GM13977 (cell line): ENCODE data around the gene SSBP4.
A peak's percentile ranks its signal among the peaks of the same experiment; 100 is the strongest.

ENCODE experiments used
- DNase-seq: peaks from one replicate; pipeline ENCODE4 v3.0.0; 2012; ENCODE audit warnings: low spot score
- CTCF ChIP-seq: IDR thresholded peaks from 2 replicates; pipeline ENCODE4 v1.5.1; 2012; ENCODE audit warnings: mild to moderate bottlenecking, control low read depth; ENCODE audit not compliant: insufficient read depth; ENCODE audit errors: extremely low read depth, missing control alignments
- in situ Hi-C: fragments of 300-500 bp; cut with MboI; formaldehyde crosslinking; loops from one replicate; pipeline ENCODE4 v1.12.0; 2022; ENCODE audit warnings: low sequenced_read_pairs, low pct_unique_long_range_greater_than_20kb, mixed read lengths, inconsistent platforms; ENCODE audit not compliant: unreplicated experiment

SSBP4 gene

GRCh38 chr19:18429717-18430416, 10.7 kb downstream of the SSBP4 start:
- no peak for TF ChIP-seq CTCF
- DNase-seq, result no peak
- in situ Hi-C loops, result no loop called here

GRCh38 chr19:18430417-18431144, 11.4 kb downstream of the SSBP4 start:
- in situ Hi-C loops, result no loop called here
- no peak for TF ChIP-seq CTCF
- DNase-seq, result no peak

GRCh38 chr19:18431351-18432197, 12.4 kb downstream of the SSBP4 start:
- in situ Hi-C loops, result no loop called here
- no peak for DNase-seq
- no peak for TF ChIP-seq CTCF

- no peak for TF ChIP-seq CTCF
- in situ Hi-C loops, result no loop called here
- no peak for DNase-seq
Observed at GRCh38 chr19:18432275-18433014, 13.2 kb downstream of the SSBP4 start.

- TF ChIP-seq CTCF, result no peak
- peak; percentile 73 for DNase-seq
- in situ Hi-C loops, result no loop called here
Observed at GRCh38 chr19:18433015-18433691, 14.0 kb downstream of the SSBP4 start.
